ENCODE data around the gene HS3ST1. TPM values are rescaled to one million over a fixed set of nuclear protein-coding genes. Genes with fewer than 3 reads are reported as not detected.

Gene HS3ST1
- polyA plus RNA-seq, 3 donors = 0.01 to 0.02 TPM; not detected in 1

GRCh38 chr4:11407551-11407950 is 21.1 kb downstream of the HS3ST1 start:
- no peaks in the 10 kb centered on the region for H3K9me3 ChIP-seq (replicated peaks in 1 of 2; ENCODE audit: control insufficient read depth in 1 of 2, insufficient read depth in 1 of 2, low read length in 2 of 2)
- 86% methylated on average over 3 of the region's 3 CpGs for WGBS (ENCODE audit: insufficient coverage)
- H3K4me1 ChIP-seq (ENCODE audit: control insufficient read depth in 1 of 2, insufficient read depth in 2 of 2, low read length in 2 of 2) = no peaks in the 10 kb centered on the region
- H3K4me3 Mint-ChIP-seq = no peak overlapping the region
- H3K4me3 ChIP-seq (replicated peaks in 1 of 3; ENCODE audit: low read depth in 2 of 3, low read length in 3 of 3) = no peak overlapping the region
- H3K79me2 ChIP-seq (ENCODE audit: insufficient read depth, low read length) = no peaks in the 10 kb centered on the region
- no peak overlapping the region for H2AFZ ChIP-seq (ENCODE audit: insufficient read depth, low read depth, low read length, poor library complexity, severe bottlenecking)
- no peaks in the 10 kb centered on the region for H3K36me3 Mint-ChIP-seq
- no peak for TF ChIP-seq CTCF (IDR thresholded peaks at IDR 0.05)
- H3K27ac Mint-ChIP-seq = no peak overlapping the region
- no peaks in the 10 kb centered on the region for H3K36me3 ChIP-seq (replicated peaks in 1 of 2; ENCODE audit: control insufficient read depth in 1 of 2, insufficient read depth in 2 of 2, low read length in 2 of 2)
- no peak for DNase-seq
- no peak overlapping the region for H3K9ac ChIP-seq (ENCODE audit: insufficient read depth, low read length, poor library complexity, severe bottlenecking)
- no peaks in the 10 kb centered on the region for H3K27me3 ChIP-seq (ENCODE audit: control insufficient read depth in 2 of 2, insufficient read depth in 2 of 2, low read length in 2 of 2)
- no peak overlapping the region for H3K27ac ChIP-seq (ENCODE audit: low read depth in 1 of 2, low read length in 2 of 2)
- H4K20me1 ChIP-seq (ENCODE audit: insufficient read depth, low read length) = no peaks in the 10 kb centered on the region
- H3K4me2 ChIP-seq (replicated peaks; ENCODE audit: extremely low read depth, low read length, poor library complexity, severe bottlenecking) = no peak overlapping the region
- H3K4me1 Mint-ChIP-seq = peaks cover 2% of the 10 kb centered on the region
- intact Hi-C loops (cut with micrococcal nuclease) = no loop called here
- H3K27me3 Mint-ChIP-seq (ENCODE audit: low read depth in 3 of 3) = peaks cover 0 to 2% (median 1%) of the 10 kb centered on the region in 3 donors
- H3K9me3 Mint-ChIP-seq = peaks cover 0 to 2% (median 0%) of the 10 kb centered on the region in 7 donors

DNA sequence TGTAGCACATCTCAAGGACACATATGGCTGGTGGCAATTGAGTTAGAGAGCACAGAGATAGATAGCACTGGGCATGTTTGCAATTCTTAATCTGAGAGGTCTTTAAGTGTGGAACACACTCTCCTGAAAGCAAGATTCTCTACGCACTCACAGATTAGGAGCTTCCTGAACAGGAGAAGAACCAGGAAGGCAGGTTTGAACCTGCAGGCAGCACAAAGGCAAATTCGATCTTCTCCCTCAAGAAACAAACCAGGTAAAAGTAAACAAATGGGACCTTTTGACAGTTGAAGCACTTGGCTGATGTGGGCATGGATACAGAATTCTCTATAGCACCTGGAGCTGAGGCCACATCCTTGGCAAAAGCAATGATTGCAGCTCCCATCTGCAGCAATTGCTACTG is 24.3 kb downstream of the HS3ST1 start:
- Histone ChIP-seq H3K9ac (ENCODE audit: insufficient read depth, low read length, poor library complexity, severe bottlenecking) (no peak overlapping the region), H2AFZ (ENCODE audit: insufficient read depth, low read depth, low read length, poor library complexity, severe bottlenecking) (no peak overlapping the region), H3K79me2 (ENCODE audit: insufficient read depth, low read length) (no peaks in the 10 kb centered on the region), H3K27me3 (ENCODE audit: control insufficient read depth in 2 of 2, insufficient read depth in 2 of 2, low read length in 2 of 2) (no peaks in the 10 kb centered on the region), H3K4me2 (replicated peaks; ENCODE audit: extremely low read depth, low read length, poor library complexity, severe bottlenecking) (no peak overlapping the region), H3K27ac (ENCODE audit: low read depth in 1 of 2, low read length in 2 of 2) (no peak overlapping the region), H4K20me1 (ENCODE audit: insufficient read depth, low read length) (no peaks in the 10 kb centered on the region), H3K4me1 (ENCODE audit: control insufficient read depth in 1 of 2, insufficient read depth in 2 of 2, low read length in 2 of 2) (no peaks in the 10 kb centered on the region), H3K4me3 (replicated peaks in 1 of 3; ENCODE audit: low read depth in 2 of 3, low read length in 3 of 3) (no peak overlapping the region), H3K9me3 (replicated peaks in 1 of 2; ENCODE audit: control insufficient read depth in 1 of 2, insufficient read depth in 1 of 2, low read length in 2 of 2) (peaks cover 0 to 5% of the 10 kb centered on the region in 2 donors), H3K36me3 (replicated peaks in 1 of 2; ENCODE audit: control insufficient read depth in 1 of 2, insufficient read depth in 2 of 2, low read length in 2 of 2) (no peaks in the 10 kb centered on the region)
- WGBS (ENCODE audit: insufficient coverage) = no CpG with 5 or more reads among the region's 2 CpGs
- no peak for DNase-seq
- H3K4me1 Mint-ChIP-seq = peaks cover 2% of the 10 kb centered on the region
- no peak overlapping the region for H3K27ac Mint-ChIP-seq
- H3K36me3 Mint-ChIP-seq = no peaks in the 10 kb centered on the region
- H3K4me3 Mint-ChIP-seq = no peak overlapping the region
- TF ChIP-seq CTCF (IDR thresholded peaks at IDR 0.05) = no peak
- peaks cover 0 to 6% (median 3%) of the 10 kb centered on the region in 7 donors for H3K9me3 Mint-ChIP-seq
- intact Hi-C loops (cut with micrococcal nuclease) = no loop called here
- H3K27me3 Mint-ChIP-seq (ENCODE audit: low read depth in 3 of 3) = peaks cover 0 to 2% (median 0%) of the 10 kb centered on the region in 3 donors

All from CD14-positive monocyte (primary cell).